ENCODE measurements around the gene KHDC3L. TPM values are rescaled to one million over a fixed set of nuclear protein-coding genes. Genes with fewer than 3 reads are reported as not detected.
"Not testable (repeated sequence)": the region's sequence is repeated elsewhere in the genome, so short reads cannot be mapped to it uniquely, and the experiment has no call there.

KHDC3L gene
- total RNA-seq, 1 experiment from 2014 or later = not detected

GRCh38 chr6:73364549-73364948, 2.1 kb downstream of the KHDC3L start:
- no peak for DNase-seq (ENCODE audit: low read depth, low spot score)
- in situ Hi-C loops (cut with HindIII; ENCODE audit: low pct_unique_long_range_greater_than_20kb, low sequenced_read_pairs) = no loop called here

GRCh38 chr6:73367761-73368355, 5.4 kb downstream of the KHDC3L start:
- in situ Hi-C loops (cut with HindIII; ENCODE audit: low pct_unique_long_range_greater_than_20kb, low sequenced_read_pairs) = no loop called here
- no peak for DNase-seq (ENCODE audit: low read depth, low spot score)

GRCh38 chr6:73368675-73369074, 6.2 kb downstream of the KHDC3L start:
- in situ Hi-C loops (cut with HindIII; ENCODE audit: low pct_unique_long_range_greater_than_20kb, low sequenced_read_pairs) = no loop called here
- no peak for DNase-seq (ENCODE audit: low read depth, low spot score)

GRCh38 chr6:73369157-73369556, 6.7 kb downstream of the KHDC3L start:
- in situ Hi-C loops (cut with HindIII; ENCODE audit: low pct_unique_long_range_greater_than_20kb, low sequenced_read_pairs) = no loop called here
- DNase-seq (ENCODE audit: low read depth, low spot score) = no peak

- in situ Hi-C loops (cut with HindIII; ENCODE audit: low pct_unique_long_range_greater_than_20kb, low sequenced_read_pairs) = no loop called here
Observed at GRCh38 chr6:73369563-73369962, 7.1 kb downstream of the KHDC3L start, which contains the start of gene OOEP. TSS of gene OOEP (minus strand) at chr6:73369897. CDS start at chr6:73369792, 105 bp downstream.

GRCh38 chr6:73371984-73372383, 9.5 kb downstream of the KHDC3L start:
- in situ Hi-C loops (cut with HindIII; ENCODE audit: low pct_unique_long_range_greater_than_20kb, low sequenced_read_pairs) = no loop called here

More at GRCh38 chr6:73369563-73369962, 7.1 kb downstream of the KHDC3L start, which contains the start of gene OOEP:
- DNase-seq (ENCODE audit: low read depth, low spot score) = no peak

GRCh38 chr6:73372516-73372915, 10.1 kb downstream of the KHDC3L start:
- in situ Hi-C loops (cut with HindIII; ENCODE audit: low pct_unique_long_range_greater_than_20kb, low sequenced_read_pairs) = no loop called here

More at GRCh38 chr6:73371984-73372383, 9.5 kb downstream of the KHDC3L start:
- DNase-seq (ENCODE audit: low read depth, low spot score) = no peak

GRCh38 chr6:73375216-73375615, 12.8 kb downstream of the KHDC3L start:
- no peak for DNase-seq (ENCODE audit: low read depth, low spot score)
- in situ Hi-C loops (cut with HindIII; ENCODE audit: low pct_unique_long_range_greater_than_20kb, low sequenced_read_pairs) = no loop called here

More at GRCh38 chr6:73372516-73372915, 10.1 kb downstream of the KHDC3L start:
- no peak for DNase-seq (ENCODE audit: low read depth, low spot score)

GRCh38 chr6:73377225-73377624, 14.8 kb downstream of the KHDC3L start:
- DNase-seq (ENCODE audit: low read depth, low spot score) = no peak
- in situ Hi-C loops (cut with HindIII; ENCODE audit: low pct_unique_long_range_greater_than_20kb, low sequenced_read_pairs) = no loop called here

- in situ Hi-C loops (cut with HindIII; ENCODE audit: low pct_unique_long_range_greater_than_20kb, low sequenced_read_pairs); DNase-seq (ENCODE audit: low read depth, low spot score): not testable (repeated sequence)
Observed at GRCh38 chr6:73381531-73381930, 19.1 kb downstream of the KHDC3L start.

GRCh38 chr6:73382462-73383113, 20.1 kb downstream of the KHDC3L start:
- no peak for DNase-seq (ENCODE audit: low read depth, low spot score)
- in situ Hi-C loops (cut with HindIII; ENCODE audit: low pct_unique_long_range_greater_than_20kb, low sequenced_read_pairs) = no loop called here

GRCh38 chr6:73388433-73388799, 26.0 kb downstream of the KHDC3L start:
- in situ Hi-C loops (cut with HindIII; ENCODE audit: low pct_unique_long_range_greater_than_20kb, low sequenced_read_pairs) = no loop called here
- DNase-seq (ENCODE audit: low read depth, low spot score) = no peak

- in situ Hi-C loops (cut with HindIII; ENCODE audit: low pct_unique_long_range_greater_than_20kb, low sequenced_read_pairs) = no loop called here
- DNase-seq (ENCODE audit: low read depth, low spot score) = peak; percentile 76
Observed at GRCh38 chr6:73388800-73389512, 26.5 kb downstream of the KHDC3L start.

GRCh38 chr6:73389854-73390253, 27.4 kb downstream of the KHDC3L start:
- DNase-seq (ENCODE audit: low read depth, low spot score) = no peak
- in situ Hi-C loops (cut with HindIII; ENCODE audit: low pct_unique_long_range_greater_than_20kb, low sequenced_read_pairs) = no loop called here

- DNase-seq (ENCODE audit: low read depth, low spot score) = no peak
- in situ Hi-C loops (cut with HindIII; ENCODE audit: low pct_unique_long_range_greater_than_20kb, low sequenced_read_pairs) = no loop called here
Observed at GRCh38 chr6:73391675-73392074, 29.2 kb downstream of the KHDC3L start.

- DNase-seq (ENCODE audit: low read depth, low spot score); in situ Hi-C loops (cut with HindIII; ENCODE audit: low pct_unique_long_range_greater_than_20kb, low sequenced_read_pairs): not testable (repeated sequence)
Observed at GRCh38 chr6:73392188-73392587, 29.7 kb downstream of the KHDC3L start.

- no peak for DNase-seq (ENCODE audit: low read depth, low spot score)
- in situ Hi-C loops (cut with HindIII; ENCODE audit: low pct_unique_long_range_greater_than_20kb, low sequenced_read_pairs) = no loop called here
Observed at GRCh38 chr6:73393278-73393677, 30.8 kb downstream of the KHDC3L start.

- in situ Hi-C loops (cut with HindIII; ENCODE audit: low pct_unique_long_range_greater_than_20kb, low sequenced_read_pairs) = no loop called here
- DNase-seq (ENCODE audit: low read depth, low spot score) = no peak
Observed at GRCh38 chr6:73394577-73395354, 32.3 kb downstream of the KHDC3L start, which contains the start of gene DDX43. TSS of gene DDX43 (plus strand) at chr6:73394828. CDS start at chr6:73394906, 78 bp downstream.
